Prostate gland (tissue), 2 donors: ENCODE measurements around the gene MYL7. TPM values are rescaled to one million over a fixed set of nuclear protein-coding genes. Genes with fewer than 3 reads are reported as not detected.

ENCODE experiments used
- DNase-seq: peaks from one replicate; pipeline ENCODE4 v3.0.0-alpha.2; 2019; ENCODE audit warnings: low spot score
- H3K27ac ChIP-seq, 2 donors: fragments of 200-600 bp; sonication (generic); 2 replicates each; pipeline ENCODE4 v1.5.1; 2017 to 2019
- H3K27me3 ChIP-seq: fragments of 200-600 bp; sonication (generic); replicated peaks from 2 replicates; pipeline ENCODE4 v1.5.1; 2019; ENCODE audit not compliant: insufficient read depth
- H3K36me3 ChIP-seq, 2 donors: fragments of 200-600 bp; sonication (generic); 1 replicate in 1 of 2; 2 replicates in 1 of 2; pipeline versions ENCODE4 v1.5.1 to v1.8.1; 2017 to 2019
- H3K4me1 ChIP-seq: fragments of 200-600 bp; sonication (generic); replicated peaks from 2 replicates; pipeline ENCODE4 v1.5.1; 2019
- H3K4me3 ChIP-seq, 2 donors: fragments of 200-600 bp; sonication (generic); 2 replicates each; pipeline ENCODE4 v1.5.1; 2017 to 2019
- H3K9me3 ChIP-seq: fragments of 200-600 bp; sonication (generic); 2 replicates; pipeline ENCODE4 v1.5.1; 2017
- CTCF ChIP-seq, 4 experiments: fragments of 200-600 bp in 2 of 4; fragments of 450-650 bp in 2 of 4; sonication (generic) in 2 of 4; IDR thresholded peaks; 1 replicate in 3 of 4; 2 replicates in 1 of 4; pipeline ENCODE4 v1.5.1; 2016 to 2019; ENCODE audit warnings: antibody characterized with exemption in 4 of 4, mild to moderate bottlenecking in 2 of 4, moderate library complexity in 2 of 4
- POLR2A ChIP-seq: fragments of 450-650 bp; IDR thresholded peaks from one replicate; pipeline ENCODE4 v1.6.1; 2016; ENCODE audit warnings: antibody characterized with exemption, mild to moderate bottlenecking
- POLR2AphosphoS5 ChIP-seq: sonication (generic); formaldehyde crosslinking; IDR thresholded peaks from one replicate; pipeline ENCODE4 v1.6.1; 2017; ENCODE audit warnings: antibody characterized with exemption
- WGBS: methylation state at CpG from one replicate; pipeline ENCODE4 v1.1.5; 2018; 5-methylcytosine and 5-hydroxymethylcytosine counted together
- intact Hi-C: fragments of 100-400 bp; cut with DNase I; formaldehyde crosslinking; loops from one replicate; pipeline ENCODE4 v1.14.2; 2022
- total RNA-seq, 2 donors: library from RNA; depleted of rRNA; stranded (reverse); fragments of >200 nt; gene quantifications; one replicate each; pipeline ENCODE4 v1.1.0, GENCODE V29; 2016

MYL7 gene
- total RNA-seq, 2 donors from 2014 or later: not detected

- no peak for TF ChIP-seq CTCF (IDR thresholded peaks at IDR 0.05)
- TF ChIP-seq POLR2AphosphoS5: no peak
- no peak for TF ChIP-seq POLR2A
- no peak overlapping the region for H3K27ac ChIP-seq
- no peaks in the 10 kb centered on the region for H3K9me3 ChIP-seq
- intact Hi-C loops: no loop called here
- H3K27me3 ChIP-seq: no peaks in the 10 kb centered on the region
- no peak overlapping the region for H3K4me3 ChIP-seq
- H3K4me1 ChIP-seq: no peaks in the 10 kb centered on the region
- DNase-seq: no peak
- no peaks in the 10 kb centered on the region for H3K36me3 ChIP-seq
Measured at GRCh38 chr7:44167920-44168319, 26.8 kb upstream of the MYL7 start.

GRCh38 chr7:44163591-44163990 is 22.5 kb upstream of the MYL7 start:
- Histone ChIP-seq H3K27ac (no peak overlapping the region), H3K27me3 (no peaks in the 10 kb centered on the region), H3K4me1 (no peaks in the 10 kb centered on the region), H3K4me3 (no peak overlapping the region), H3K9me3 (no peaks in the 10 kb centered on the region), H3K36me3 (no peaks in the 10 kb centered on the region)
- intact Hi-C loops: no loop called here
- TF ChIP-seq POLR2A (no peak), POLR2AphosphoS5 (no peak), CTCF (IDR thresholded peaks at IDR 0.05) (no peak)
- 19% methylated on average over 1 of the region's 1 CpG for WGBS
- no peak for DNase-seq

- WGBS: 62% methylated on average over 1 of the region's 1 CpG
- TF ChIP-seq CTCF (IDR thresholded peaks at IDR 0.05): no peak
- no peak for TF ChIP-seq POLR2AphosphoS5
- no peak for TF ChIP-seq POLR2A
- intact Hi-C loops: no loop called here
- Histone ChIP-seq H3K9me3 (no peaks in the 10 kb centered on the region), H3K4me3 (no peak overlapping the region), H3K36me3 (no peaks in the 10 kb centered on the region), H3K27me3 (no peaks in the 10 kb centered on the region), H3K4me1 (no peaks in the 10 kb centered on the region), H3K27ac (no peak overlapping the region)
- no peak for DNase-seq
Measured at GRCh38 chr7:44162785-44163395, 21.8 kb upstream of the MYL7 start.

GRCh38 chr7:44162179-44162578 is 21.0 kb upstream of the MYL7 start:
- H3K36me3 ChIP-seq: no peaks in the 10 kb centered on the region
- no peak for DNase-seq
- no peaks in the 10 kb centered on the region for H3K4me1 ChIP-seq
- WGBS: 85% methylated on average over 4 of the region's 4 CpGs
- intact Hi-C loops: no loop called here
- H3K27ac ChIP-seq: no peak overlapping the region
- H3K27me3 ChIP-seq: no peaks in the 10 kb centered on the region
- TF ChIP-seq POLR2AphosphoS5 (no peak), POLR2A (no peak), CTCF (IDR thresholded peaks at IDR 0.05) (no peak)
- H3K4me3 ChIP-seq: no peak overlapping the region
- H3K9me3 ChIP-seq: no peaks in the 10 kb centered on the region

GRCh38 chr7:44161371-44161770 is 20.2 kb upstream of the MYL7 start:
- Histone ChIP-seq H3K4me1 (no peaks in the 10 kb centered on the region), H3K27ac (no peak overlapping the region), H3K9me3 (no peaks in the 10 kb centered on the region), H3K4me3 (no peak overlapping the region), H3K27me3 (no peaks in the 10 kb centered on the region), H3K36me3 (no peaks in the 10 kb centered on the region)
- WGBS: 94% methylated on average over 2 of the region's 2 CpGs
- no peak for TF ChIP-seq POLR2AphosphoS5
- TF ChIP-seq POLR2A: no peak
- TF ChIP-seq CTCF (IDR thresholded peaks at IDR 0.05): no peak
- DNase-seq: no peak
- intact Hi-C loops: no loop called here
